ENCODE results near the gene KRI1.

DNA sequence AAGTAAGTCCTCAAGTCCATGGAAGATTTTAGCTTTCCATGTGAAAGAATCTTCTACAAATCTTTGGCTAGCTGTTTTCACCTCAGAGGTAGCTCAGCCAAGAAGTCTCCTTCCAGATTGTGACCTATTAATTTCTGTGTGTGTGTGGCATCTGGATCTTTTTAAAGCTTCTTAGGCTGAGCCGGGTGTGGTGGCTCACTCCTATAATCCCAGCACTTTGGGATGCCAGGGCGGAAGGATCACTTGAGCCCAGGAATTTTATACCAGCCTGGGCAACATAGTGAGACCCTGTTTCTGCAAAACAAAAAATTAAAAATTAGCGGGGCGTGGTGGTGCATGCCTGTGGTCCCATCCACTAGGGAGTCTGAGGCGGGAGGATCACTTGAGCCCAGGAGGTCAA, 46.1 kb upstream of the KRI1 start:
- TF ChIP-seq POLR2A (IDR thresholded peaks at IDR 0.05) (no peak), POLR2AphosphoS5 (IDR thresholded peaks at IDR 0.05) (no peak)
- TF ChIP-seq, protein P1, sequence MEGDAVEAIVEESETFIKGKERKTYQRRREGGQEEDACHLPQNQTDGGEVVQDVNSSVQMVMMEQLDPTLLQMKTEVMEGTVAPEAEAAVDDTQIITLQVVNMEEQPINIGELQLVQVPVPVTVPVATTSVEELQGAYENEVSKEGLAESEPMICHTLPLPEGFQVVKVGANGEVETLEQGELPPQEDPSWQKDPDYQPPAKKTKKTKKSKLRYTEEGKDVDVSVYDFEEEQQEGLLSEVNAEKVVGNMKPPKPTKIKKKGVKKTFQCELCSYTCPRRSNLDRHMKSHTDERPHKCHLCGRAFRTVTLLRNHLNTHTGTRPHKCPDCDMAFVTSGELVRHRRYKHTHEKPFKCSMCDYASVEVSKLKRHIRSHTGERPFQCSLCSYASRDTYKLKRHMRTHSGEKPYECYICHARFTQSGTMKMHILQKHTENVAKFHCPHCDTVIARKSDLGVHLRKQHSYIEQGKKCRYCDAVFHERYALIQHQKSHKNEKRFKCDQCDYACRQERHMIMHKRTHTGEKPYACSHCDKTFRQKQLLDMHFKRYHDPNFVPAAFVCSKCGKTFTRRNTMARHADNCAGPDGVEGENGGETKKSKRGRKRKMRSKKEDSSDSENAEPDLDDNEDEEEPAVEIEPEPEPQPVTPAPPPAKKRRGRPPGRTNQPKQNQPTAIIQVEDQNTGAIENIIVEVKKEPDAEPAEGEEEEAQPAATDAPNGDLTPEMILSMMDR (IDR thresholded peaks at IDR 0.05 in 8 of 11, conservative IDR thresholded peaks at IDR 0.05 in 3 of 11): no peak
